Measurements from ENCODE around the gene STC2. TPM values are rescaled to one million over a fixed set of nuclear protein-coding genes. Genes with fewer than 3 reads are reported as not detected.

The STC2 gene
- total and polyA plus RNA-seq, 2 experiments from 2014 or later, result 27.3 to 132 TPM

DNA sequence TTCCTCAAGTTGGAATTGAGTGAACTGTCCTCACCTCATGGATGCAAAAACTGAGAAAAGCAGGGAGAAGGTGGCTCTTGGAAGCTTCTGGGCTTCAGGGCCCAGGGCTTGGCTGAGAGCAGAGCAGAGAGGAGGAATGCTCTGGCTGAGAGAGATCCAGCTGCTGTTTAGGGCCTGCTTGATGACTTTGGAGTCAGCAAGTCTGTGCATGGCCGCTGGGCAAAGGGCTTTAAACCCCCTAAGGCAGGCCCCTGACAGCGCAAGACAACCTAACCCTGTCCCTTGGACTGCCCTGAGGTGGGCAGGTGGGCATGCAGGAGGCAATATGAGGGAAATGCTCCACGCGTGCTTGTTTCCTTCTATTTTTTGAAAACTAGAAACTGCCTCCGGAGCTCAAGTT is 8.6 kb downstream of the STC2 start (continued):
- TF ChIP-seq, protein P1, sequence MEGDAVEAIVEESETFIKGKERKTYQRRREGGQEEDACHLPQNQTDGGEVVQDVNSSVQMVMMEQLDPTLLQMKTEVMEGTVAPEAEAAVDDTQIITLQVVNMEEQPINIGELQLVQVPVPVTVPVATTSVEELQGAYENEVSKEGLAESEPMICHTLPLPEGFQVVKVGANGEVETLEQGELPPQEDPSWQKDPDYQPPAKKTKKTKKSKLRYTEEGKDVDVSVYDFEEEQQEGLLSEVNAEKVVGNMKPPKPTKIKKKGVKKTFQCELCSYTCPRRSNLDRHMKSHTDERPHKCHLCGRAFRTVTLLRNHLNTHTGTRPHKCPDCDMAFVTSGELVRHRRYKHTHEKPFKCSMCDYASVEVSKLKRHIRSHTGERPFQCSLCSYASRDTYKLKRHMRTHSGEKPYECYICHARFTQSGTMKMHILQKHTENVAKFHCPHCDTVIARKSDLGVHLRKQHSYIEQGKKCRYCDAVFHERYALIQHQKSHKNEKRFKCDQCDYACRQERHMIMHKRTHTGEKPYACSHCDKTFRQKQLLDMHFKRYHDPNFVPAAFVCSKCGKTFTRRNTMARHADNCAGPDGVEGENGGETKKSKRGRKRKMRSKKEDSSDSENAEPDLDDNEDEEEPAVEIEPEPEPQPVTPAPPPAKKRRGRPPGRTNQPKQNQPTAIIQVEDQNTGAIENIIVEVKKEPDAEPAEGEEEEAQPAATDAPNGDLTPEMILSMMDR (conservative IDR thresholded peaks at IDR 0.05; ENCODE audit: low read depth in 2 of 2), result no peak
- TF ChIP-seq EZH2 (IDR thresholded peaks at IDR 0.05; ENCODE audit: low read depth, unreplicated experiment), result no peak
- no peak for TF ChIP-seq JUNB (IDR thresholded peaks at IDR 0.05; ENCODE audit: unreplicated experiment)

DNA sequence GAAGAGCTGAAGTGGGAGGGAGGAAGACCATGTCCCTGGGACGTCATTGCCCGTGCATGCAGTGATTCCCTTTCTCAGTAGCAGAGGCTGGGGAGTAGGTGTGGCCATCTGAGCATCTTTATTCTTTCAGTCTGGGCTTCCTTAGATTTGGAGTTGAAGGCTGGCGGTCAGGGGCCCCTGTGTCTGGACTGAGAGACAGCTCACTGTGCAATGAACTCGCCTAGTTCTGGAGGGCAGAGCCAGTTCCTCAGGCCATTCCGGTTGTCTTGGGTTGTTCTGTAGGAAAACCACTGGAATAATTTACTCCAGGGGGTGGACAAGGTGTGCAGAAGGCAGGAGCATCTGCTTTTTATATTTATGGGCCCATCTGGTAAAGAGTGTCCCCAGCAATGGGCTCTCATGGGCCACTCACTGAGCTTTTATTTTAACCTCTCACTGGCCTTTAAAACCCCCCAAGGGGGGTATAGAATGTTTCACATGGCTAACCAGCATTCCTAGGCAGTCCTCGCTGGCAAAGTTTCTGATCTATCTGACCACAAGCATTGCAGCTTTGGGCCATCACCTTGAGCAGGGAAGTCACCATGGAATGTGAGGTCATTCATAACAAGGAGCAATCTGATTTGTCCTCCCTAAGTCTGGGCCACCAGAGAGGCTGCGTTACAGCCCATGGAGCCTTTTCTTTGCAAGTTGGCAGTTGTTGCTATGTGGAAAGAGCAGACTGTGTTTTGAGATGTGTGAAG is 9.2 kb downstream of the STC2 start:
- Mint-ChIP-seq H3K9me3 (no peaks in the 10 kb centered on the region), H3K4me3 (no peak overlapping the region; the same call in 2 of the 3 replicates), H3K27me3 (ENCODE audit: insufficient read depth, low read depth, poor library complexity) (peaks cover 24% of the 10 kb centered on the region), H3K4me1 (peaks cover 80% of the 10 kb centered on the region), H3K27ac (peak overlapping the region; percentile 34; the same call in 1 of the 2 replicates), H3K36me3 (ENCODE audit: low read depth) (peaks cover 97% of the 10 kb centered on the region)
- H4K20me1 ChIP-seq (replicated peaks; ENCODE audit: insufficient read depth), result peaks cover 58% of the 10 kb centered on the region
- DNase-seq (ENCODE audit: low spot score), result no peak
- H3K27ac ChIP-seq (ENCODE audit: low read depth), result 0 out of 2 replicates have a peak overlapping the region, but pooled peaks have one; percentile 59
- H3K79me2 ChIP-seq (replicated peaks; ENCODE audit: insufficient read depth), result peaks cover 29% of the 10 kb centered on the region
- H3K9me2 ChIP-seq (ENCODE audit: insufficient read depth), result no peaks in the 10 kb centered on the region
- H3K4me2 ChIP-seq, result no peak overlapping the region
- H3K36me3 ChIP-seq (ENCODE audit: insufficient read depth), result peaks cover 53% of the 10 kb centered on the region
- no peak overlapping the region for H3K4me3 ChIP-seq
- ATAC-seq, result no peak
- no peak for TF ChIP-seq ZNF331 (CRISPR knock-in tag; IDR thresholded peaks at IDR 0.05; ENCODE audit: low read depth)
- no peaks in the 10 kb centered on the region for H3K27me3 ChIP-seq (ENCODE audit: insufficient read depth)
- H2AFZ ChIP-seq, result no peak overlapping the region
- H3F3A ChIP-seq (replicated peaks; ENCODE audit: low read depth), result peaks cover 31% of the 10 kb centered on the region
- H3K4me1 ChIP-seq (ENCODE audit: insufficient read depth), result peaks cover 23% of the 10 kb centered on the region

DNA sequence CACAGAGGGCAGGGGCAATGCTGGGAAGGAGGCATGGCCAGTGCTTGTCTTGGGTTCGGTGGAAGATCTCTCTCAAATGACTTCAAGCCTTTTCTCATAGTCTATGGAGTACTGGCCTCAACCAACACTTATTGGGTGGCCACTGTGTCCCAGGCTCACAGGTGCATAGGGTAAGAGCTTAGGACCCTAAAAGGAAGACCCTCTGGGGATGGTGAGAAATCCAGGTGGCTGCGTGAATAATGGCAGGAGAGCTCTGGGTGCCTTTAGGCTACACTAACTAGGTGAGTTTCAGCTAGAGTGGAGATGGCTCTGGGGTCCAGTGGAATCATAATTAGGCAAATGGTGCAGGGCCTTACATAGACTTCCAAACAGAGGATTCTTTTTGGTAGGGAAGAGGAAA is 9.9 kb downstream of the STC2 start:
- Histone ChIP-seq H3K79me2 (replicated peaks; ENCODE audit: insufficient read depth) (peaks cover 22% of the 10 kb centered on the region; the same call in 1 of the 2 replicates), H3K4me1 (ENCODE audit: insufficient read depth) (peaks cover 23% of the 10 kb centered on the region), H3K27ac (ENCODE audit: low read depth) (no peak overlapping the region), H3K4me3 (no peak overlapping the region), H3K9me2 (ENCODE audit: insufficient read depth) (no peaks in the 10 kb centered on the region), H3K27me3 (ENCODE audit: insufficient read depth) (no peaks in the 10 kb centered on the region), H4K20me1 (replicated peaks; ENCODE audit: insufficient read depth) (peaks cover 51% of the 10 kb centered on the region), H3K36me3 (ENCODE audit: insufficient read depth) (peaks cover 53% of the 10 kb centered on the region), H3F3A (replicated peaks; ENCODE audit: low read depth) (peaks cover 33% of the 10 kb centered on the region), H2AFZ (no peak overlapping the region), H3K4me2 (no peak overlapping the region)
- H3K36me3 Mint-ChIP-seq (ENCODE audit: low read depth), result peaks cover 92% of the 10 kb centered on the region
- DNase-seq (ENCODE audit: low spot score) (no peak), ATAC-seq (no peak)
- peaks cover 24% of the 10 kb centered on the region for H3K27me3 Mint-ChIP-seq (ENCODE audit: insufficient read depth, low read depth, poor library complexity)
- H3K4me1 Mint-ChIP-seq, result peaks cover 79% of the 10 kb centered on the region
- peak overlapping the region; percentile 80; the same call in 1 of the 2 replicates for H3K27ac Mint-ChIP-seq
- H3K9me3 Mint-ChIP-seq, result no peaks in the 10 kb centered on the region
- no peak overlapping the region; the same call in 2 of the 3 replicates for H3K4me3 Mint-ChIP-seq
- no peak for TF ChIP-seq EZH2phosphoT487 (IDR thresholded peaks at IDR 0.05; ENCODE audit: unreplicated experiment)
- no peak; the same call in 1 of the 2 replicates for TF ChIP-seq POLR2AphosphoS5 (IDR thresholded peaks at IDR 0.05; ENCODE audit: low read depth)
- TF ChIP-seq, protein P1 (conservative IDR thresholded peaks at IDR 0.05; ENCODE audit: low read depth in 2 of 2), result no peak
- TF ChIP-seq REST (IDR thresholded peaks at IDR 0.05; ENCODE audit: unreplicated experiment), result no peak
- TF ChIP-seq EZH2 (IDR thresholded peaks at IDR 0.05; ENCODE audit: low read depth, unreplicated experiment), result no peak
- TF ChIP-seq NANOG (IDR thresholded peaks at IDR 0.05; ENCODE audit: borderline replicate concordance), result no peak
- TF ChIP-seq CREB1 (CRISPR knock-in tag; IDR thresholded peaks at IDR 0.05; ENCODE audit: low read depth), result no peak
- TF ChIP-seq ZNF331 (CRISPR knock-in tag; IDR thresholded peaks at IDR 0.05; ENCODE audit: low read depth), result no peak
- no peak for TF ChIP-seq STAT1 (IDR thresholded peaks at IDR 0.05; ENCODE audit: unreplicated experiment)
- TF ChIP-seq JUNB (IDR thresholded peaks at IDR 0.05; ENCODE audit: unreplicated experiment), result no peak

All from GM23338 (cell line).